Bone marrow (tissue), 2 donors: ENCODE results near the gene RAPGEF5.

Source experiments
- DNase-seq, 2 donors: peaks; one replicate each; lab custom pipeline; 2025; lab: John Stamatoyannopoulos, UW

Gene RAPGEF5

GRCh38 chr7:22348379-22348778 lies 8.6 kb downstream of the RAPGEF5 start:
- DNase-seq = no peak

- no peak for DNase-seq
Measured at GRCh38 chr7:22346383-22347107, 10.4 kb downstream of the RAPGEF5 start.

- DNase-seq = no peak
Measured at GRCh38 chr7:22344655-22345054, 12.3 kb downstream of the RAPGEF5 start.

- no peak for DNase-seq
Measured at GRCh38 chr7:22343612-22344011, 13.3 kb downstream of the RAPGEF5 start.

GRCh38 chr7:22343071-22343470 lies 13.9 kb downstream of the RAPGEF5 start:
- DNase-seq = no peak

GRCh38 chr7:22339725-22340390 lies 17.1 kb downstream of the RAPGEF5 start:
- no peak for DNase-seq

GRCh38 chr7:22338877-22339276 lies 18.1 kb downstream of the RAPGEF5 start:
- no peak for DNase-seq

- no peak for DNase-seq
Measured at GRCh38 chr7:22338411-22338810, 18.5 kb downstream of the RAPGEF5 start.

GRCh38 chr7:22333680-22334141 lies 23.2 kb downstream of the RAPGEF5 start:
- no peak for DNase-seq

- DNase-seq = no peak
Measured at GRCh38 chr7:22332461-22332870, 24.5 kb downstream of the RAPGEF5 start.

GRCh38 chr7:22331704-22332103 lies 25.2 kb downstream of the RAPGEF5 start:
- no peak for DNase-seq

GRCh38 chr7:22330903-22331302 lies 26.1 kb downstream of the RAPGEF5 start:
- no peak for DNase-seq

GRCh38 chr7:22329816-22330524 lies 27.0 kb downstream of the RAPGEF5 start:
- DNase-seq = no peak

GRCh38 chr7:22326181-22326580 lies 30.8 kb downstream of the RAPGEF5 start:
- no peak for DNase-seq

GRCh38 chr7:22325671-22326070 lies 31.3 kb downstream of the RAPGEF5 start:
- no peak for DNase-seq

GRCh38 chr7:22323714-22324113 lies 33.2 kb downstream of the RAPGEF5 start:
- no peak for DNase-seq

GRCh38 chr7:22320416-22320815 lies 36.5 kb downstream of the RAPGEF5 start:
- no peak for DNase-seq

GRCh38 chr7:22319424-22320403 lies 37.2 kb downstream of the RAPGEF5 start:
- DNase-seq = no peak

- DNase-seq = no peak
Measured at GRCh38 chr7:22318376-22318775, 38.6 kb downstream of the RAPGEF5 start.

GRCh38 chr7:22317632-22318031 lies 39.3 kb downstream of the RAPGEF5 start:
- DNase-seq = no peak

- DNase-seq = no peak
Measured at GRCh38 chr7:22316914-22317313, 40.0 kb downstream of the RAPGEF5 start.

GRCh38 chr7:22307816-22308215 lies 49.1 kb downstream of the RAPGEF5 start:
- no peak for DNase-seq
